ENCODE measurements around the gene S100A8. TPM values are rescaled to one million over a fixed set of nuclear protein-coding genes. Genes with fewer than 3 reads are reported as not detected.

S100A8 gene
- total RNA-seq, 1 donor from 2014 or later = not detected

GRCh38 chr1:153374071-153374470 is 16.8 kb downstream of the S100A8 start:
- Mint-ChIP-seq H3K9me3 (no peaks in the 10 kb centered on the region), H3K4me3 (no peak overlapping the region), H3K27me3 (ENCODE audit: insufficient read depth) (peaks cover 26% of the 10 kb centered on the region), H3K27ac (no peak overlapping the region), H3K36me3 (ENCODE audit: low read depth) (no peaks in the 10 kb centered on the region), H3K4me1 (ENCODE audit: low read depth) (no peaks in the 10 kb centered on the region)
- intact Hi-C loops (cut with micrococcal nuclease) = no loop called here
- no peak for DNase-seq (ENCODE audit: low spot score)

- no peaks in the 10 kb centered on the region for H3K9me3 Mint-ChIP-seq
- H3K27ac Mint-ChIP-seq = no peak overlapping the region
- intact Hi-C loops (cut with micrococcal nuclease) = no loop called here
- no peak overlapping the region for H3K4me3 Mint-ChIP-seq
- DNase-seq (ENCODE audit: low spot score) = no peak
- peaks cover 21% of the 10 kb centered on the region for H3K27me3 Mint-ChIP-seq (ENCODE audit: insufficient read depth)
- H3K4me1 Mint-ChIP-seq (ENCODE audit: low read depth) = no peaks in the 10 kb centered on the region
- H3K36me3 Mint-ChIP-seq (ENCODE audit: low read depth) = no peaks in the 10 kb centered on the region
Measured at GRCh38 chr1:153372571-153372970, 18.3 kb downstream of the S100A8 start.

- no peaks in the 10 kb centered on the region for H3K4me1 Mint-ChIP-seq (ENCODE audit: low read depth)
- no peaks in the 10 kb centered on the region for H3K36me3 Mint-ChIP-seq (ENCODE audit: low read depth)
- H3K4me3 Mint-ChIP-seq = no peak overlapping the region
- no peak overlapping the region for H3K27ac Mint-ChIP-seq
- H3K9me3 Mint-ChIP-seq = no peaks in the 10 kb centered on the region
- intact Hi-C loops (cut with micrococcal nuclease) = no loop called here
- H3K27me3 Mint-ChIP-seq (ENCODE audit: insufficient read depth) = peaks cover 15% of the 10 kb centered on the region
- no peak for DNase-seq (ENCODE audit: low spot score)
Measured at GRCh38 chr1:153371231-153371630, 19.6 kb downstream of the S100A8 start.

GRCh38 chr1:153370146-153370545 is 20.7 kb downstream of the S100A8 start:
- H3K4me1 Mint-ChIP-seq (ENCODE audit: low read depth) = no peaks in the 10 kb centered on the region
- no peak overlapping the region for H3K27ac Mint-ChIP-seq
- H3K36me3 Mint-ChIP-seq (ENCODE audit: low read depth) = no peaks in the 10 kb centered on the region
- no peak for DNase-seq (ENCODE audit: low spot score)
- no peaks in the 10 kb centered on the region for H3K9me3 Mint-ChIP-seq
- H3K4me3 Mint-ChIP-seq = no peak overlapping the region
- H3K27me3 Mint-ChIP-seq (ENCODE audit: insufficient read depth) = peaks cover 18% of the 10 kb centered on the region
- intact Hi-C loops (cut with micrococcal nuclease) = no loop called here

- peaks cover 18% of the 10 kb centered on the region for H3K27me3 Mint-ChIP-seq (ENCODE audit: insufficient read depth)
- no peaks in the 10 kb centered on the region for H3K36me3 Mint-ChIP-seq (ENCODE audit: low read depth)
- no peaks in the 10 kb centered on the region for H3K4me1 Mint-ChIP-seq (ENCODE audit: low read depth)
- no peak for DNase-seq (ENCODE audit: low spot score)
- no peak overlapping the region for H3K27ac Mint-ChIP-seq
- intact Hi-C loops (cut with micrococcal nuclease) = no loop called here
- no peaks in the 10 kb centered on the region for H3K9me3 Mint-ChIP-seq
- H3K4me3 Mint-ChIP-seq = no peak overlapping the region
Measured at GRCh38 chr1:153368495-153368894, 22.4 kb downstream of the S100A8 start.

GRCh38 chr1:153367090-153367489 is 23.8 kb downstream of the S100A8 start:
- no peak overlapping the region for H3K27ac Mint-ChIP-seq
- intact Hi-C loops (cut with micrococcal nuclease) = no loop called here
- peaks cover 14% of the 10 kb centered on the region for H3K27me3 Mint-ChIP-seq (ENCODE audit: insufficient read depth)
- H3K36me3 Mint-ChIP-seq (ENCODE audit: low read depth) = no peaks in the 10 kb centered on the region
- DNase-seq (ENCODE audit: low spot score) = no peak
- H3K4me1 Mint-ChIP-seq (ENCODE audit: low read depth) = no peaks in the 10 kb centered on the region
- H3K9me3 Mint-ChIP-seq = no peaks in the 10 kb centered on the region
- no peak overlapping the region for H3K4me3 Mint-ChIP-seq

- intact Hi-C loops (cut with micrococcal nuclease) = no loop called here
- H3K4me3 Mint-ChIP-seq = no peak overlapping the region
- no peak for DNase-seq (ENCODE audit: low spot score)
- peaks cover 13% of the 10 kb centered on the region for H3K27me3 Mint-ChIP-seq (ENCODE audit: insufficient read depth)
- no peaks in the 10 kb centered on the region for H3K9me3 Mint-ChIP-seq
- no peaks in the 10 kb centered on the region for H3K36me3 Mint-ChIP-seq (ENCODE audit: low read depth)
- no peaks in the 10 kb centered on the region for H3K4me1 Mint-ChIP-seq (ENCODE audit: low read depth)
- H3K27ac Mint-ChIP-seq = no peak overlapping the region
Measured at GRCh38 chr1:153366261-153366660, 24.6 kb downstream of the S100A8 start.

GRCh38 chr1:153365696-153366095 is 25.2 kb downstream of the S100A8 start:
- Mint-ChIP-seq H3K27ac (no peak overlapping the region), H3K36me3 (ENCODE audit: low read depth) (no peaks in the 10 kb centered on the region), H3K4me1 (ENCODE audit: low read depth) (no peaks in the 10 kb centered on the region), H3K9me3 (no peaks in the 10 kb centered on the region), H3K4me3 (no peak overlapping the region), H3K27me3 (ENCODE audit: insufficient read depth) (peaks cover 12% of the 10 kb centered on the region)
- intact Hi-C loops (cut with micrococcal nuclease) = no loop called here
- DNase-seq (ENCODE audit: low spot score) = no peak

GRCh38 chr1:153364766-153365666 is 25.9 kb downstream of the S100A8 start:
- intact Hi-C loops (cut with micrococcal nuclease) = no loop called here
- no peak overlapping the region for H3K27ac Mint-ChIP-seq
- no peaks in the 10 kb centered on the region for H3K36me3 Mint-ChIP-seq (ENCODE audit: low read depth)
- no peak for DNase-seq (ENCODE audit: low spot score)
- no peak overlapping the region for H3K4me3 Mint-ChIP-seq
- H3K4me1 Mint-ChIP-seq (ENCODE audit: low read depth) = no peaks in the 10 kb centered on the region
- no peaks in the 10 kb centered on the region for H3K9me3 Mint-ChIP-seq
- peaks cover 12% of the 10 kb centered on the region for H3K27me3 Mint-ChIP-seq (ENCODE audit: insufficient read depth)

GRCh38 chr1:153364156-153364555 is 26.7 kb downstream of the S100A8 start:
- peaks cover 7% of the 10 kb centered on the region for H3K27me3 Mint-ChIP-seq (ENCODE audit: insufficient read depth)
- H3K9me3 Mint-ChIP-seq = no peaks in the 10 kb centered on the region
- no peaks in the 10 kb centered on the region for H3K4me1 Mint-ChIP-seq (ENCODE audit: low read depth)
- no peaks in the 10 kb centered on the region for H3K36me3 Mint-ChIP-seq (ENCODE audit: low read depth)
- intact Hi-C loops (cut with micrococcal nuclease) = no loop called here
- no peak overlapping the region for H3K4me3 Mint-ChIP-seq
- no peak for DNase-seq (ENCODE audit: low spot score)
- no peak overlapping the region for H3K27ac Mint-ChIP-seq

GRCh38 chr1:153363641-153364040 is 27.2 kb downstream of the S100A8 start:
- Mint-ChIP-seq H3K36me3 (ENCODE audit: low read depth) (no peaks in the 10 kb centered on the region), H3K27me3 (ENCODE audit: insufficient read depth) (peaks cover 7% of the 10 kb centered on the region), H3K27ac (no peak overlapping the region), H3K4me3 (no peak overlapping the region), H3K4me1 (ENCODE audit: low read depth) (peaks cover 3% of the 10 kb centered on the region), H3K9me3 (no peaks in the 10 kb centered on the region)
- DNase-seq (ENCODE audit: low spot score) = no peak
- intact Hi-C loops (cut with micrococcal nuclease) = no loop called here

- H3K36me3 Mint-ChIP-seq (ENCODE audit: low read depth) = no peaks in the 10 kb centered on the region
Measured at GRCh38 chr1:153362187-153362775, 28.6 kb downstream of the S100A8 start.

GRCh38 chr1:153361480-153362109 is 29.3 kb downstream of the S100A8 start:
- Mint-ChIP-seq H3K9me3 (no peaks in the 10 kb centered on the region), H3K27ac (no peak overlapping the region), H3K27me3 (ENCODE audit: insufficient read depth) (peaks cover 4% of the 10 kb centered on the region), H3K4me3 (no peak overlapping the region), H3K36me3 (ENCODE audit: low read depth) (no peaks in the 10 kb centered on the region), H3K4me1 (ENCODE audit: low read depth) (peaks cover 22% of the 10 kb centered on the region)
- intact Hi-C loops (cut with micrococcal nuclease) = no loop called here
- DNase-seq (ENCODE audit: low spot score) = no peak

More at GRCh38 chr1:153362187-153362775, 28.6 kb downstream of the S100A8 start:
- Mint-ChIP-seq H3K27me3 (ENCODE audit: insufficient read depth) (peaks cover 4% of the 10 kb centered on the region), H3K27ac (no peak overlapping the region), H3K9me3 (no peaks in the 10 kb centered on the region), H3K4me3 (no peak overlapping the region), H3K4me1 (ENCODE audit: low read depth) (peaks cover 15% of the 10 kb centered on the region)
- intact Hi-C loops (cut with micrococcal nuclease) = no loop called here
- DNase-seq (ENCODE audit: low spot score) = no peak
